Measurements from ENCODE around the gene DACT3.
A peak's percentile ranks its signal among the peaks of the same experiment; 100 is the strongest.
"Not testable (repeated sequence)": the region's sequence is repeated elsewhere in the genome, so short reads cannot be mapped to it uniquely, and the experiment has no call there.

Gene DACT3

GRCh38 chr19:46631481-46631880, 29.5 kb downstream of the DACT3 start:
- no peak for DNase-seq

GRCh38 chr19:46630586-46631205, 30.3 kb downstream of the DACT3 start:
- no peak for DNase-seq

GRCh38 chr19:46629546-46630025, 31.4 kb downstream of the DACT3 start:
- DNase-seq = no peak

GRCh38 chr19:46628970-46629369, 32.0 kb downstream of the DACT3 start:
- not testable (repeated sequence) for DNase-seq

GRCh38 chr19:46626446-46626845, 34.5 kb downstream of the DACT3 start:
- DNase-seq = no peak

GRCh38 chr19:46625731-46626130, 35.3 kb downstream of the DACT3 start:
- no peak for DNase-seq

- no peak for DNase-seq
Observed at GRCh38 chr19:46624958-46625661, 35.9 kb downstream of the DACT3 start, which contains the start of gene PTGIR. Gene PTGIR (minus strand): TSS chr19:46625089. CDS start chr19:46624225, 864 bp downstream.

GRCh38 chr19:46623915-46624502, 37.0 kb downstream of the DACT3 start:
- no peak for DNase-seq

- DNase-seq = no peak
Observed at GRCh38 chr19:46622118-46622446, 38.9 kb downstream of the DACT3 start.

GRCh38 chr19:46621191-46622117, 39.5 kb downstream of the DACT3 start:
- DNase-seq = no peak

GRCh38 chr19:46620716-46621115, 40.3 kb downstream of the DACT3 start:
- no peak for DNase-seq

- DNase-seq = no peak
Observed at GRCh38 chr19:46620267-46620666, 40.7 kb downstream of the DACT3 start.

GRCh38 chr19:46618670-46619231, 42.2 kb downstream of the DACT3 start:
- DNase-seq = no peak

- no peak for DNase-seq
Observed at GRCh38 chr19:46617601-46618000, 43.4 kb downstream of the DACT3 start.

- DNase-seq = no peak
Observed at GRCh38 chr19:46616631-46617322, 44.2 kb downstream of the DACT3 start.

- no peak for DNase-seq
Observed at GRCh38 chr19:46615966-46616365, 45.0 kb downstream of the DACT3 start.

GRCh38 chr19:46614114-46614722, 46.8 kb downstream of the DACT3 start:
- peak; percentile 78 to 82 for DNase-seq

- no peak for DNase-seq
Observed at GRCh38 chr19:46613525-46613924, 47.5 kb downstream of the DACT3 start.

- no peak for DNase-seq
Observed at GRCh38 chr19:46611776-46612175, 49.2 kb downstream of the DACT3 start.

- DNase-seq = no peak
Observed at GRCh38 chr19:46610851-46611770, 49.9 kb downstream of the DACT3 start.
